Activated CD8-positive, alpha-beta memory T cell treated with anti-CD3 and anti-CD28 coated beads, Interleukin-2, amount 50 U/mL, for 48 hours (primary cell): Measurements from ENCODE around the gene YEATS2.
"Not testable (repeated sequence)": the region's sequence is repeated elsewhere in the genome, so short reads cannot be mapped to it uniquely, and the experiment has no call there.

ENCODE experiments used
- DNase-seq: peaks from one replicate; pipeline ENCODE4 v3.0.0-alpha.2; 2020

YEATS2 gene

DNA sequence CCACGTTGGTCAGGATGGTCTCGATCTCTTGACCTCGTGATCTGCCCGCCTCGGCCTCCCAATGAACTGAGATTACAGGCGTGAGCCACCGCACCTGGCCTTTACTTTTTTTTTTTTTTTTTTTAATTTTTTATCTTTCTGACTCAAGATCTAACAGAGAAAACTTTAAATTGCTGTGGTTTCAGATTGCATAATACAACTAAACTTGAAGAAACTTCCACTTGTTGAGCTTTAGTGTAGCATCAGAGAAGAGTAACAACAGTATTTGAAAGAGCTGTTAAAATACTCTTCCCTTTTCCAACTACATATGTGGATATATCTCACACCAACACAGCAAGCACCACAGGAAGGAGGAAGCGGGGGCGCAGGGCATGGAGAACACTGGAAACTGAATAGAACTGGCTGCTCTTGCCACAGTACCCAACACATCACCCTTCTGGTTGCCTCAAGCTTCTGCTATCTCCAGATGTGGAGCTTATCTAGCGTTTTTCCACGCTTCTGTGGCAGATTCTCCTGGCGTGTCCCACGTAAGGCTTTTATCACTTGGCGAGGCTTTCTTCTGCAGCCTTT, 82.4 kb downstream of the YEATS2 start:
- DNase-seq, result no peak

DNA sequence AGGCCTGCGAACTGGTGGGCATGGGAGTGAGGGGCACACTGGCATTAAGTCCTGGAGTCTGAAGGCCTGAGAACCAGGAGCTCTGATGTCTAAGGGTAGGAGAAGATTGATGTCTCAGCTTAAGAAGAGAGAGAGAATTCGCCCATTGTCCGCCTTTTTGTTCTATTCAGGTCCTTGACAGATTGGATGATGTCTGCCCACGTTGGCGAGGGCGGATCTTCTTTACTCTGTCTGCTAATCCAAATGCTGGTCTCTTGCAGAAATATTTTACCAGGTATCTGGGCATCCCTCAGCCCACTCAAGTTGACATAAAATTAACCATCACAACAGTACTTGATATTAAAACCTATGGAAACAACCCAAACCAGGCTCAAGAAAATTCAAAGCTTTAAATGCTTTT, 83.6 kb downstream of the YEATS2 start:
- DNase-seq, result no peak

DNA sequence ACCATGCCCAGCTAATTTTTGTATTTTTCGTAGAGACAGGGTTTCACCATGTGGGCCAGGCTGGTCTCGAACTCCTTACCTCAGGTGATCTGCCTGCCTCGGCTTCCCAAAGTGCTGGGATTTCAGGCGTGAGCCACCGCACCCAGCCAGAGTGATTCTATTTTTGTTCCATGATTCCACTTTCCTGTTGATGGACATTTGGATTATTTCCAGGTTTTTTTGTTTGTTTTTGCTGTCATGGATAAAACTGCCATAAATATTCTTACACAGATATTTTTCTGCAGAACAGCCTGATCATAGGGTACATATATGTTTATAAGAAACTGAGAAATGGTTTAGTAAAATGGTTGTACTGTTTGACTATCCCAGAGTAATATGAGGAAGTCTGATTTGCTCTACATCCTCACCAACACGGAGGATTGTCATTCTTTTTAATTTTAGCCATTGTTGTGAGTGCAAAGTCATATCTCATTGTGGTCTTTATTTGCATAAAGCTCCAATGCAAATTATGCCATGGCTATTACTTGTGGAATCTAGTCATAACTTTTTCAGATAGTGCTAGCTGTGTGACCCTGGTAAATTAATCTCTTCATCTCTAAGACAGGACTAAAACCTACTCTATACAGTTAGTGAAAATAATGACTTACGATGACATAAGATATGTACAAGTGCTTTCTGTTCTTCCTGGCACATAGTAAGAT, 85.1 kb downstream of the YEATS2 start:
- DNase-seq, result no peak

DNA sequence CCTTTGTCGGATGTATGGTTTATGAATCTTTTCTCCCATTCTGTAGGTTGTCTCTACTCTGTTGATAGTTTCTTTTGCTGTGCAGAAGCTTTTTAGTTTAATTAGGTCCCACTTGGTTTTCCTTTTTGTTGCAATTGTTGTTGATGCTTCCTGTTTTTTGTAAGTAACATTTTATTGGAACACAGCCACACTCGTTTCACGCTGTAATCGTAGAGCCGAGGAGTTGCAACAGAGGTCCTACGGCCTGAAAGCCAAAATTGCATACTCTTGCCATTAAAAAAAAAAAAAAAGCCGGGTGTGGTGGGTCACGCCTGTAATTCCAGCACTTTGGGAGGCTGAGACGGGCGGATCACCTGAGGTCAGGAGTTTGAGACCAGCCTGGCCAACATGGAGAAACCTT, 86.9 kb downstream of the YEATS2 start:
- DNase-seq, result not testable (repeated sequence)

DNA sequence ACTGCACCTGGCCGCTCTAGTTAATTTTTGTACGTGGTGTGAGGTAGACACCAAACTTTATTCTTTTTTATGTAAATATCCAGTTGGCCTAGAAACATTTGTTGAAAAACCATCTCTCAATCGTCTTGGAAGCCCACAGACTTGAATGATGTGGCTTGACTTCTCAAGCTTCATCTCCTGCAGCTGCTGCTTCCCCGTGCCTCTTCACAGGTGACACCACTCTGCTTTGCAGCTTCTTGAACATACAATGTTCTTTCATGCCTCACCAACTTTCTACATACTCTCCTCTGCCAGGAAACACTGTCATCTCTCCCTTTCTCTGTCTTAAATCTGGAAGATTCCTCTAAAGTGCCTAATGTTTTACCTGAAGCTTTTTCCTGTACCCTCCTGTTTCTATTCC, 92.2 kb downstream of the YEATS2 start:
- no peak for DNase-seq

DNA sequence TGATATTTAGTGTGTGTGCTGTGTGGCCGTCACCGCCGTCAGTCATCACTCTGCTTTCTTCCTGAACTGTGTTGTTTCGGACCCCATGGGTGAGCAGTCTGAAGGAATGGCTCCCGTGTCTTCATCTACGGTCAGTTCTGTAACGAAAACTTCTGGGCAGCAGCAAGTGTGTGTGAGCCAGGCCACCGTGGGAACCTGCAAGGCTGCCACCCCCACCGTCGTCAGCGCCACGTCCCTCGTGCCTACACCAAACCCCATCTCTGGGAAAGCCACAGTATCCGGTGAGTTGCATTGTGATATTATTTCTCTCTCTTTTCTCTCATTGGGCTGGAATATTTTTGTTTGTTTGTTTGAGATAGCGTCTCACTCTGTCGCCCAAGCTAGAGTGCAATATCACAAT, 93.1 kb downstream of the YEATS2 start:
- DNase-seq, result no peak

DNA sequence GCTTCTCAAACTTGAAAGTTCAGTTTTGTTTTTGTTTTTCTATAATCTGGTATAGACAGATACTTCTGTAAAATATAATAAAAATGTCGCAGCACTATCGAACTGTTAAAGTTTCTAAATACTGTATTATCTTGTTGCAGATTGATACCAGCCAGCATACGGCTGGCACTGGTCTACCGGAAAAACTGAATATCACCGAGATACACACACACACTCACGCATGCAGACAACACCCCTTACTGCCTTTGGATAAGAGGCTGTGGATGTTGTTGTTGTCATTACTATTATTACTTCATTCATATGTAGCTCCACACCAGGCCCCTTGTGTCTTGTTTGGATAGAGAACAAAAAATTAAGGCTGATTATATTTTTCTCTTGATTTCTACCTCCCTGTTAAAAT, 95.4 kb downstream of the YEATS2 start:
- DNase-seq, result no peak

DNA sequence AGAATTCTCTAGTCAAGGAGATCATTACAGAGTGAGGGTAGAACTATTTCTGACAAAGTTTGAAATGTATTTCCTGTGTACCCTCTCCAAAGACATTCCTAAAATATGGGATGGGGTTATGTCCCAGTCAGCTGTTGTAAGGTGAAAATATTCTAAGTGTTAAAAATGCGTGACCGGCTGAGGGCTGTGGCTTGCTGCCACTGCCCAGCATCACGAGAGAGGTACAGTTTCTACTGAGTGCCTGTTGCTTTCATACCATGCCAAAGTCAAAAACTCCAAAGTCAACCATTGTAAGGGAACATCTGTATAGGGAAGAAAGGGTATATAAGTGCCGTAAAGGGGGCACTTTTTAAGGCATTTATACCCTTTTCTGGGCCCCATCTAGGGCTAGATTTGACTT, 96.9 kb downstream of the YEATS2 start:
- DNase-seq, result no peak

DNA sequence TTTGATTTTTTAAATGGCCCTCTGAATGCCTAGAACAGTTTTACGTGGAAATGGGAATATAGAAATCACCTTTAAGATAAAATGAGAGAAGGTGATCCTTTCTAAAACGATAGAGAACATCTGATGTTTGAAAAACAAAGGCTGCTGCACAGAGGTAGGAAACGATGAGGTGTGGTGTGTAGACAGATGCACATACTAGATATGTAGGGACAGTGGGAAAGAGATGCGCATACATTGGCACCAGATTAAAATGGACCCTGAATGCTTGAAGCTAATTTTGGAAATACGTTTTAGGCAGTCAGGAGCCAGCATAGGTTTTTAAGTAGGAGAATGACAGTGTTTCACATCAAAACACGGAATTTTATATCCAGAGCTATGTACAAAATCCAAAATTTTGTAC, 98.8 kb downstream of the YEATS2 start:
- no peak for DNase-seq

DNA sequence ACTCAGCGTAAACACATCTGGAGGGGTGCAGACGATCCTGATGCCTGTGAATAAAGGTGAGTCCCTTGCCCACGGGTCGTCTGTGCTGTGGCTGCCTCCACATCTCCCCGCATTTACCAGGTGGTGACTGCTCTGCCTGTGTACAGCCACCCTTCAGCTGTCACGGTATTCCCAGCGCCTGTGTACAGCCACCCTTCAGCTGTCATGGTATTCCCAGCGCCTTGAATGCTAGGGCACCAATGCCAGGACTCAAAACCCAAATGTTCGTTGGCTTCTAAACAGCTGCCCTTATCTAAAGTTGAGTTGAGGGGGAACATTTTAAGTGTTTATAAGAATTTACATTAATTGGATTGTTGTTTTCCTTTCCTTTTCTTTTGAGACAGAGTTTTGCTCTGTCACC, 100.4 kb downstream of the YEATS2 start:
- no peak for DNase-seq

DNA sequence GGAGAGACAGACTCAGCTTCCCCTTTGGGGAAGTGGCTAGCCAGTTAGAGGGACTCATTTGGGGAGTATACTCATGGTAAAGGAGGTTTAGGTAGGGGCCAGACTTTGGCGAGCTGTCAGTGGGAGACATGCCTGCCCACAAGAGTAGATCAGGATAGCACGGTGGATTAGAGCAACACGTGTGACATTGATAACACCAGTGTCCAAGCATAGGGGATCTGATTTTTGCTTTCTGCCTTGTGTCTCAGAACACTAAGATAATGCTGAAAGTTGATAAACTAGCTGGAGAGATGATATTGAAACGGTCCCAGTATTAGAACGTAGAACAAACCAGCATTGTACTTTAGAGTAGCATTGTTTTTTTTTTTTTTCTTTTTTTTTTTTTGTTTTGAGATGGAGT, 101.9 kb downstream of the YEATS2 start:
- no peak for DNase-seq

DNA sequence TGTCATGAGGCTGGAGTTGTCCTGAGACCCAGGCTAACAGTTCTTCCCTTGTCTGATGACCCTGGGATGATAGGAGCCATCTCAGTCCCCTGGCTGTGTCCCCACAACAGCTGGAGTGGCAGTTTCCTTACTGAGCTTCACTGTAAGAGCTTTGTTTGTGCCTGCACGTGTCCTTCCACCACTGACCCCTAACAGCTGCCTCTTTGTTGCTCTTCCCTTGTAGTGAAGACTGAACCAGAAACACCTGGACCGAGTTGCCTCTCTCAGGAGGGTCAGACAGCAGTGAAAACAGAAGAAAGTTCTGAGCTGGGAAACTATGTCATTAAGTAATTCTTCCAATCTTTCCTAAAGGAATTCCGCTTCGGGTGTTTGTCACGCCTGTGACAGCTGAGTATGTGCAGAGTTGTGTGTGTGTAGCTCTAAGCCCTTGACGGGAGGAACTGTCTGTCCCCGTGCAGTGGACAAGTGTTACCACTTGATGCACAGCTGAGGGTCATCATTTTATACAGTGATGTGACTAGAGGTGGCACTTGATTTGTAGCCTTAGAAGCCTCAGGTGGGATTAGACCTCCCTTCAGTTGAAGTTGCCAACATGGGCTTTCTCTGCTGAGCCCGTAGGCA, 102.8 kb downstream of the YEATS2 start:
- no peak for DNase-seq

DNA sequence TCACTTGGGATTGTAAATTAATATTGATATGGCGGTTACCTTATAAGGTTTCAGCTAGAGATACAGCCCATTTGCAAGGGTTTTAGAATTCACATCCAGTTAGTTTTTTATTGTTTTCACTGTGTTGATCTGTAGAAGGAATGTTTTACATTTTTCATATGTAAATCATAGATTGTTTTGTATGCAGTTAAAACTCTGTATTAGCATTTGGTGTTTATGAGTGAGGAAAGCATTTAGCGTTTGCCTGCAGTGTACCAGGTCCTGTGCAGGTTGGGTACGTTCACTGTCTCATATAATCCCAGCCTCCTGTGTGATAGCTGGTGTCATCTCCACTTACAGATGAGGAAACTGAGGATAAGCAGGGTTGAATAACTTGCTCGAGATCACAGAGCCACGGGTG, 104.0 kb downstream of the YEATS2 start:
- DNase-seq, result no peak

DNA sequence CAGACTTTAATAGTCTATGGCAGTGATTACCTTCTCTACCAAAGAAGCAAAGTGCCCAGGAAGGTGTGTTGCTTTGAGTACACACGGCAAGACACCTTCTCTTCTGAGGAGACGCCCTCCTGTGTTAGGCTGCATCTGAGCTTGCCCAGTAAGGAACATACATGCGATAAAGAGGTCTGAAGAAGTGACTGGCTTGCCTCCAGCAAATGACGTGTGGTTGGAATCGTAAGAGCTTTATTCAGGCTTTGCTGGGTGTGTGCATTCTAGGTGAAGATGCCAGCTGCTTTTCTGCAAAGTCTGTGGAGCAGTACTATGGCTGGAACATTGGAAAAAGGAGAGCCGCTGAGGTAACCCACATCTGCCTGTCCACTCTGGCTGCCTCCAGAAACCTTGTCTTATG, 105.4 kb downstream of the YEATS2 start:
- no peak for DNase-seq

DNA sequence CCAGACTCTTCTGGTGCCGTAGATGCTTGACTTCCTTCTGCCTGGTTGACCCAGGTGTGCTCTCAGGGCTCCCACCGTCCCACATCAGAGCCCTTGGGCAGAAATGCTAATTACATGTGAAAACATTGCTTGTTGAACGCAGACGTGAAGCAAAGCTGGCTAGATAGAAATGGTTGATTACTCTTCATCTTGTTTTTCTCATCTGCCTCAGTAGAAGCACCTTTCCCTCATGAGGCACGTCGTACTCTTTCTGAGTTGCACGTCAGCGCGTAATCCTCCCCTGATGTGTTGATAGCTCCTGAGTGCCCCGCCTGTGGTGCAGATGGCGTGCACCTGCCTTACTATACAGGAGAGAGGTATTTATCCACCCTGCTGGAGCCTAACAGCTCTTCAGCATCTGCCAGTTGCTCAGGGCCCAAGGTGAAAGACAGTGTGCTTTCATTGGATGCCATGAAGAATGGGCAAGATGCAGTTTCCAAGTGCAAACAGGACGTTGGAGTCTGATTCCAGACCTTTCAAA, 109.7 kb downstream of the YEATS2 start:
- DNase-seq, result no peak

DNA sequence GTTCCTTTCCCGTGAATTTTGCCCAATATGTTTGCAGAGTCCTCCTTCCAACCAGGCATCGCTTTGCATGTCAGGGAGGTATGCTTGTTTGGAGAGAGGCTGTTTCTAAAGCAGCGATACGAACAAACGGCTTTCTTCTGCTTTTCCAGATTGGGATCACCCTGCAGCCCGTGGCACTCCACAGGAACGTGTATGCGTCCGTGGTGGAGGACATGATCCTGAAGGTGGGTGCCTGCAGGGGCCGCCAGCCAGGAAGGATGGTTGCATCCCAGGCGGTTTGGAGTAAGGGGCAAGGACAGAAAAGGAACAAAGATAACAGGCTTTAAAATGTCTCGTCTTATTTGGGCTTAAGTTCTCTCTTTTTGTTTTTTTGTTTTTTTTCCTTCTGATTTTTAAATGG, 110.3 kb downstream of the YEATS2 start:
- DNase-seq, result no peak

DNA sequence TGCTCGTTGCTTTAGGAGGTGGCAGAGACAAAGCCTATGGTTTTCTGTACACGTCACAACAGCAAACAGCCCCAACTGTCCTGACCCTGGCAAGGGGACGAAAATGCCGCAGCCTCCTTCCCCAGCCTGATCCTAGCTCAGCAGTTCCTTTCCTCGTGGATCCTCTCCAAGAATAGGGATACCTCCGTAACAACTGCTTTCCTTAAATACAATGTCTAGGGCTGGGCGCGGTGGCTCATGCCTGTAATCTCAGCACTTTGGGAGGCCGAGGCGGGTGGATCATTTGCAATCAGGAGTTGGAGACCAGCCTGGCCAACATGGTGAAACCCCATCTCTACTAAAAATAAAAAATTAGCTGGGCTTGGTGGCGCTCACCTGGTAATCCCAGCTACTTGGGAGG, 110.8 kb downstream of the YEATS2 start:
- DNase-seq, result no peak

DNA sequence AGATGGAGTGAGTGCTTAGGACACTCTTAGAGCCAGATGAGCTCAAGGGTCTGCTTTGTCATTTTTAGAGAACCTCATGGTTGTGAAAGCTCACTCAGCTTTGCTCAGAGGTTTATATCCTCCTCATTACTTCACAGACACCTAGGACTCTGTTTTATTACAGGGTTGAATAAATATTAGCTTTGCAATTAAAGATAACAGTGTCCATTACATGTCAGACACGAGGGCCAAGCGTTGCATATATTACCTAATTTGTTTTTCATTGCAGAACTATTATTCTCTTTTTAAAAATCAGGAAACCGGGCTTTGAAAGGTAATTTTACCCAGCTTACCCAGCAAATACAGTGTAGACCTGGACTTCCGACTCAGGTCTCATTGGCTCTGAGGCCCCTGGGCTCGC, 111.7 kb downstream of the YEATS2 start:
- DNase-seq, result no peak

DNA sequence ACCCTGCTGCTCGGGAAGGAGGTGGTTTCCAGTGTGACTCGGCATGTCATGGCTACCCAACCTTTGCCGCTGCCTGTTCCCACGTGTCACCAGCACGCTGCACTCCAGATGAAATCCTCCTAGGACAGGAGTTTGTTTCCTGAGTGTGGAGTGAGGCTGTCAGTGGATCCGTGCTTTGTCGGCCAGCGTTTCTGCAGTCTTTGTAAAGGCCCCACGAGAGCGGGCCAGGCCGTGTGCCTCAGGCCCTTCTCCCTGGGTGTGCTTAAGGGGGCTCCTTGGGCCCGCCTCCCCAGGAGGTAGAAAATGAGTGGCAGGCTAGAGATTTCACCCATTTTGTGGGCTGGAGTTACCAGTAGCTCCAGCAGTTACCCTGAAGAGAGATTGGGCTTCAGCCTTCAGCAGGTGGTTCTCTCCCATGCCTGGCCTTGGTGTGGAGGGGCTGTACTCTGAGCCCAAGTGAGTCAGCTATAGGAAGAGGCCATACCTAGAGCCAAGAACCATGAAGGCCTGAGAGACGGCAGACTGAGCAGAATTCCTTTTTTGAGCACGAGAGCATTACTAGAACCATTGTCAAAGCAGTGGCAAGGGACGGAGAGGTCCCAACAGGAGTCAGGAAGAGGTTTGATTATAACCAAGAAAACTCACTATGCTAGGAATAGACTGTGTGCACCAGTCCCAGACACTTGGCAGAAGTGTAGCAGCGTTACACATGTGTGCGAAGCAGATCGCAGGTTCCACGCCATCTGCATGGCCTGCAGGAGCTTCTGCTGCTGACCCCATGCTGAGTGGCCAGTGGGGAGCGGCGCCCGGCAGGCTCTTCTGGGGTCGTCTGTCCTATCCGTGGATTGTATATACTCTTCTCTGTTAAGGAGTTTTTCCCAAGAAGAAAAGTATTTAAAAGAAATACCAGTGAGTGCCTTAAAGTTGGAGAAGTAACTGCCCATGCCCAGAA, 113.3 kb downstream of the YEATS2 start:
- DNase-seq, result no peak

DNA sequence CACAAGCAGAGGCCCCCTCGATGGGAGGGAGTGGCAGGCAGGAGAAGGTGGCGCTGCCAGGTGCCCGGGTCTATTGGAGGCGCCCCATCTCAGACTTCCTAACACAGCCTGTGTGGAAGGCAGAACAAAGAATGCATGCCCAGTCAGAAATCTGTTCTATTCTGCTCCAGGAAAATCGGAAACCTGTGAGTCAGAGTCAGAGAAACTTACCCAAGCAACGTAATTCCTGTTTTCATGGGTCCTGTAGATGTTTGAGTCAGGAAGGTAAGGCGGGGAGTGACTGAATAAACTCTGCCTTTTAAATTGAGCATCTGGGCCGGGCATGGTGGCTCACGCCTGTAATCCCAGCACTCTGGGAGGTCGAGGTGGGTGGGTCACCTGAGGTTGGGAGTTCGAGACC, 114.0 kb downstream of the YEATS2 start:
- DNase-seq, result no peak

DNA sequence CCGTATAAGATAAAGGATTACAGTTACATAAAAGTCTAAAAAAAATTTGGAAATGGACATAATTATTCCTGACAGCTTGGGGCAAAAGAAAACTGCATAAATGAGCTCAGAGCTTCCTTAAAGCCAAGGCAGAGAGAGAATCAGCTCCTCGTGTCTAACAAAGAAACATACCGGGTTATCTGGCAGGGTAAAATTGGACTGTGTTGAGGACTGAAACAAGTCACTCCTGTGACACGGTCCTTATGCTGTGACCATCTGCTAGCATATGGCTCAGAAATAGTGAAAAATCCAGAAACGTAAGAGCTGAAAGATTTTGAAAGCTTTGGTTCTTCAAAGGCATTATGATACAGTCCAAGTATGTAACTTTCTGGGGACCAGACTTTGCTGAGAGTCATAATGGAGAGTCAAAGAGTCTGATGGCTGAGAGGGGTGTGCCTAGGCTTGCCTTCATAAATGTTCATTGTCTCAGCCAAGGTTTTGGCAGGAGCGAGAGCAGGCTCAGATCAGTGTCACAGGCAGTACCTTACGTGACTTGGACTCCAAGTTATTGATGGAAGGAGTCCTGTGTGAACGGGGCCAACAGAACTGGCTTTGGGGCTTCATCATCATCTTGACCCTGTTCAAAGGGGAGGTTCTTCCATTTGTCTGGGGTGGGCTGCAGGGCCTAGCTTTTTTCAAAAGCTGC, 115.3 kb downstream of the YEATS2 start:
- DNase-seq, result no peak

DNA sequence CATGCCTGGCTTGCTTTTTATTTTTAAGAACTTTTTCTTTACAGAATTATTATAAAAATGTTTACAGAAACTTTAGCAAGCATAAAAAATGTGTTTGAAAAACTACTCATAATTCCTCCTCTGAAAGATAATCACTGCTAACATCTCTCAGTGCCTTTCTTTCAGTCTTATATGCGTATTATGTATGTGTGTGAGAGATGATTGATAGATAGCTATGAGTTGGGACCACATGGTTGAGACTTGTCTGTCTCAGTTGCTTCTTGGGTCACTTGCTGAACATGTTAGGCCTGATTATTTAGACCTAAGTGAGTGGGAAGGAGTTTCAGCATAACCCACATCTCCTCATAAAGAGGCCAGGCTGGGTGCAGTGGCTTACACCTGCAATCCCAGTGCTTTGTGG, 116.6 kb downstream of the YEATS2 start:
- no peak for DNase-seq

DNA sequence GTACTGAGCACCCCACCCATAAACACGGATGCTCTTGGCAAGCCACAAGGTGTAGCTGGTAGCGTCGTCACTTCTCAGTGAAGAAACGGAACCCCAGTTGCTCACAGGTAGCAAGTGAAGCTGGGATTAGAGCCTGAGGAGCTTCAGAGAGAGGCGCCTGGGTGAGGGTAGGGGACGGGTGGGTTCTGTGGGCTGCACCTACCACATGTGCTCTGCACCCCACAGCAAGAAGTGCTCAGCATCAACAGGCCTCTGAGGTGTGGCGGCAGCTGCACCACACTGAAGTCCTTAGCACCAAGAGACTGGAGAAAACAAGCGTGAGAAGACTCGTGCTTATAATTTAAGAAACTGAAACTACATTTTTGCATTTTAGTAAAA, 118.0 kb downstream of the YEATS2 start:
- no peak for DNase-seq
